ENCODE data around the gene RANBP10.

- TF ChIP-seq CTCF (IDR thresholded peaks at IDR 0.05) (no peak), POLR2AphosphoS5 (IDR thresholded peaks at IDR 0.05) (no peak), EP300 (IDR thresholded peaks at IDR 0.05) (no peak), POLR2A (IDR thresholded peaks at IDR 0.05) (no peak)
Measured at GRCh38 chr16:67803894-67804293, 2.5 kb downstream of the RANBP10 start.
